Trophoblast cell (in vitro differentiated cells and primary cell): Measurements from ENCODE around the gene IFI27.

ENCODE experiments used
- DNase-seq, 2 donors: peaks; one replicate each; pipeline ENCODE4 v3.0.0-alpha.2; 2016
- H2AFZ ChIP-seq: 2 replicates; pipeline ENCODE4 v1.6.1; 2013; ENCODE audit warnings: low read length, moderate library complexity, mild to moderate bottlenecking; ENCODE audit not compliant: insufficient read depth, poor library complexity
- H2AK5ac ChIP-seq: 2 replicates; pipeline ENCODE4 v1.6.1; 2013; ENCODE audit warnings: mild to moderate bottlenecking, low read length
- H2BK120ac ChIP-seq: 2 replicates; pipeline ENCODE4 v1.6.1; 2013; ENCODE audit warnings: low read length, mild to moderate bottlenecking, moderate library complexity; ENCODE audit not compliant: insufficient read depth, poor library complexity
- H2BK12ac ChIP-seq: 2 replicates; pipeline ENCODE4 v1.6.1; 2013; ENCODE audit warnings: mild to moderate bottlenecking, low read length, moderate library complexity
- H2BK5ac ChIP-seq: 2 replicates; pipeline ENCODE4 v1.6.1; 2013; ENCODE audit warnings: low read length, low read depth, moderate library complexity, mild to moderate bottlenecking; ENCODE audit not compliant: poor library complexity
- H3K14ac ChIP-seq: 2 replicates; pipeline ENCODE4 v1.6.1; 2013; ENCODE audit warnings: mild to moderate bottlenecking, low read length
- H3K18ac ChIP-seq: 2 replicates; pipeline ENCODE4 v1.6.1; 2013; ENCODE audit warnings: mild to moderate bottlenecking, low read length
- H3K23ac ChIP-seq: 2 replicates; pipeline ENCODE4 v1.6.1; 2013; ENCODE audit warnings: low read length
- H3K27ac ChIP-seq: 2 replicates; pipeline ENCODE4 v1.5.1; 2013; ENCODE audit warnings: low read depth, mild to moderate bottlenecking, inconsistent platforms, low read length, moderate library complexity
- H3K27me3 ChIP-seq: 2 replicates; pipeline ENCODE4 v1.6.1; 2013; ENCODE audit warnings: inconsistent platforms, mild to moderate bottlenecking, low read length, moderate library complexity; ENCODE audit not compliant: insufficient read depth
- H3K36me3 ChIP-seq, 2 experiments: 1 replicate in 1 of 2; 2 replicates in 1 of 2; pipeline ENCODE4 v1.6.1; 2013; ENCODE audit warnings: low read length in 2 of 2, mild to moderate bottlenecking in 2 of 2, moderate library complexity in 1 of 2; ENCODE audit not compliant: insufficient read depth in 2 of 2, control insufficient read depth in 1 of 2
- H3K4ac ChIP-seq: 2 replicates; pipeline ENCODE4 v1.6.1; 2013; ENCODE audit warnings: low read depth, mild to moderate bottlenecking, low read length, moderate library complexity
- H3K4me1 ChIP-seq, 2 experiments: 1 replicate in 1 of 2; 2 replicates in 1 of 2; pipeline ENCODE4 v1.6.1; 2013; ENCODE audit warnings: low read length in 2 of 2, mild to moderate bottlenecking in 2 of 2, moderate library complexity in 1 of 2; ENCODE audit not compliant: insufficient read depth in 2 of 2, control insufficient read depth in 1 of 2
- H3K4me2 ChIP-seq: 2 replicates; pipeline ENCODE4 v1.6.1; 2013; ENCODE audit warnings: inconsistent platforms, mild to moderate bottlenecking, low read length, moderate library complexity
- H3K4me3 ChIP-seq: 2 replicates; pipeline ENCODE4 v1.5.1; 2013; ENCODE audit warnings: mild to moderate bottlenecking, low read depth, low read length, inconsistent platforms
- H3K79me1 ChIP-seq: one replicate; pipeline ENCODE4 v1.6.1; 2013; ENCODE audit warnings: low read length
- H3K79me2 ChIP-seq: 2 replicates; pipeline ENCODE4 v1.6.1; 2013; ENCODE audit warnings: low read length, mild to moderate bottlenecking; ENCODE audit not compliant: control insufficient read depth, insufficient read depth, poor library complexity
- H3K9ac ChIP-seq: 2 replicates; pipeline ENCODE4 v1.6.1; 2013; ENCODE audit warnings: mild to moderate bottlenecking, low read length
- H3K9me3 ChIP-seq: 2 replicates; pipeline ENCODE4 v1.6.1; 2013; ENCODE audit warnings: low read depth, mild to moderate bottlenecking, control low read depth, inconsistent platforms, low read length; ENCODE audit not compliant: insufficient read depth
- H4K12ac ChIP-seq: 2 replicates; pipeline ENCODE4 v1.6.1; 2013; ENCODE audit warnings: low read depth, mild to moderate bottlenecking, low read length, moderate library complexity
- H4K8ac ChIP-seq: 2 replicates; pipeline ENCODE4 v1.6.1; 2013; ENCODE audit warnings: low read depth, mild to moderate bottlenecking, low read length, moderate library complexity
- H4K91ac ChIP-seq: one replicate; pipeline ENCODE4 v1.6.1; 2013; ENCODE audit warnings: low read depth, mild to moderate bottlenecking, low read length, moderate library complexity
- WGBS: extraction: QIAGEN DNeasy Blood & Tissue Kit; methylation state at CpG from one replicate; pipeline ENCODE4 v1.1.7; 2013; ENCODE audit warnings: missing lambda C conversion rate; ENCODE audit not compliant: insufficient read length, insufficient coverage; ENCODE audit errors: extremely low coverage; 5-methylcytosine and 5-hydroxymethylcytosine counted together

The IFI27 gene

DNA sequence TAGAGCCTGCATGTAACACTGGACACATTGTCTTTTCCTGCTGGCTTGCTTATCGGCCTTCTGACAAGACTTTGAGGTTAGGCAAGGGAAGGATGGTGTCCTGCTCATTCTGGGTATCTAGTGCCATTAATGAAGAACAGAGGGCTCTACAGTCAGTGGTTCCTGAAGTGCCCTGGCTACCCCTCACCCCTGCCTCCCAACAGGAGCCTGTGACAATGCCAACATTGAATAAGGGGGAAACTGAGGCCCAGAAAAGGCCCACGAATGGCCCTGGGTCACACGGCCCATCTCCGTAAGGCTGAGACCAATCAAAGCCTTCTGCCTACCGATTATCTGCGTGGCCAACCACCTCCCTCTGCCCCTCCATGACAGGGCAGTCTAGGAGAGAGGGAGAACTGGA lies 16.8 kb downstream of the IFI27 start:
- Histone ChIP-seq H2BK120ac (no peak overlapping the region), H4K12ac (no peak overlapping the region), H3K4me2 (no peak overlapping the region), H3K27me3 (no peaks in the 10 kb centered on the region), H3K4me1 (no peaks in the 10 kb centered on the region), H3K27ac (no peak overlapping the region), H2AFZ (no peak overlapping the region), H2BK12ac (no peak overlapping the region), H3K9ac (no peak overlapping the region), H4K8ac (no peak overlapping the region), H3K18ac (no peak overlapping the region), H3K36me3 (no peaks in the 10 kb centered on the region), H3K79me1 (no peaks in the 10 kb centered on the region), H3K23ac (no peak overlapping the region), H2BK5ac (no peak overlapping the region), H3K79me2 (no peaks in the 10 kb centered on the region), H3K9me3 (no peaks in the 10 kb centered on the region), H3K14ac (no peak overlapping the region), H2AK5ac (no peak overlapping the region), H3K4me3 (no peak overlapping the region), H4K91ac (no peak overlapping the region), H3K4ac (no peak overlapping the region)
- WGBS = no CpG with 5 or more reads among the region's 6 CpGs
- DNase-seq = no peak

DNA sequence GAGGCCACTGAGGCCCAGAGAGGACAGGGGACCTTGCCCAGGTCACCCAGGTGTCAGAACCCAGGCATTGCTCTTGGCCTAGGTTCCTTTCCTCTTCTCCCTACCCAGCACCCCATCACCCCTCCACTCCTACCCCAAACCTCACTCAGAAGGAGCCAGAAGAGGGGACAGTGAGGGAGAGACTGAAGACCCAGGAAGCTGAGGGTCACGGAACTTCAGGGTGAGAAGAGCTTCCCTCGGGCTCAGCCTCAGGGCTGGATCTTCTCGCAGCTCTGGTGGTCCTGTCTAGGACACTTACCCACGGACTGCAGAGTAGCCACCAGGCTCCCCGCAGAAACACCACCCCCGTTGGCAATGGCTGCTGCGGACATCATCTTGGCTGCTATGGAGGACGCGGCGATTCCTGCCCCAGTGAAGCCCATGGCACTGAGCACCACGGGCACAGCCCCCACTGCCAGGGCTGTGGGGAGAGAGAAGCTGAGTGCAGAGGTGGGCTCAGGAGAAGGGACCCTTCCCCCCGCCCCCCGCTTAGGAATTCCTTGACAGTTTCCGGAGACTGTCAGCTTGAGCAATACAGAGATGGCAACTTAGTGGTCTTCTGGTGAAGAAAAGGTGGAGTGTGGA lies 17.8 kb downstream of the IFI27 start:
- no peak overlapping the region for H3K27ac ChIP-seq
- H3K14ac ChIP-seq = no peak overlapping the region
- H3K18ac ChIP-seq = no peak overlapping the region
- no peak overlapping the region for H3K4me3 ChIP-seq
- no peak for DNase-seq
- no peaks in the 10 kb centered on the region for H3K4me1 ChIP-seq
- no peaks in the 10 kb centered on the region for H3K79me1 ChIP-seq
- H3K4me2 ChIP-seq = no peak overlapping the region
- H4K91ac ChIP-seq = no peak overlapping the region
- no peak overlapping the region for H3K4ac ChIP-seq
- H3K36me3 ChIP-seq = no peaks in the 10 kb centered on the region
- no peak overlapping the region for H2BK120ac ChIP-seq
- WGBS = no CpG with 5 or more reads among the region's 14 CpGs
- H3K9me3 ChIP-seq = no peaks in the 10 kb centered on the region
- no peak overlapping the region for H2BK5ac ChIP-seq
- H3K23ac ChIP-seq = no peak overlapping the region
- no peak overlapping the region for H2AK5ac ChIP-seq
- H4K12ac ChIP-seq = no peak overlapping the region
- H3K79me2 ChIP-seq = no peaks in the 10 kb centered on the region
- H2BK12ac ChIP-seq = no peak overlapping the region
- no peak overlapping the region for H2AFZ ChIP-seq
- no peaks in the 10 kb centered on the region for H3K27me3 ChIP-seq
- H3K9ac ChIP-seq = no peak overlapping the region
- H4K8ac ChIP-seq = no peak overlapping the region

DNA sequence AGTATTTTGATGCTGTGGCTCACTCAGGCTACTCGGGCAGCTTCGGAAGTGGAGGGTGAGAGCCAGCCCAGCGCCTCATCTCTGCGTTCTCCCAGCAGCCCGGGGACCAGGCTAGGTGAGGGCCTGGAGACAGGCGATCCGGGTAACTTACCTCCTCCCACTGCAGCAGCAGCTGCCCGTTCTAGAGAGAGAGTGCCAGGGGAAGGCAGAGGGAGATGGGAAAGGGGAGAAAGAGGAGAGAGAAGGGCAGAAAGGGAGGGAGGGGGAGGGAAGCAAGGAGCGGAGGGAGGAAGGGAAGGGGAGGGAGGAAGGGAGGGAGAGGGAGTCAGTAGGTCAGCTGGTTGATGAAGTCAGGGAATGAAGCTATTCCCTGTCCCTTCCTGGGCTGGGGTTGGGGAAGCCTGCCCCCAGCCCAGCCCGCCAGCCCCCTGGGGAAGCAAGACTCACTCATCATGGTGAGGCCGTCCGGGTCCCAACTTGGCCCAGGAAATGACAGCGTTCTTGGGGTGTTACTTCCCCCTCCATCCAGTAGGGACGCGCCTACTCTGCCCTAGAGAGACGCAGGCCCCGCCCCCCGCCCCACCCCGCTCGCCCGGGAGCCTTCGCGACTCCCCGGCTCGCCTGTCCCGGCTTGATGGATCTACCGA lies 18.7 kb downstream of the IFI27 start, which contains the start of gene IFI27L2:
TSS of gene IFI27L2 (minus strand) at position 494 of the 647 bp plus-strand sequence. CDS start at position 454, 40 bp downstream.
- H3K27me3 ChIP-seq = no peaks in the 10 kb centered on the region
- peak within 1 kb of the TSS; percentile 7 for H2AFZ ChIP-seq
- H3K4me1 ChIP-seq = no peaks in the 10 kb centered on the region
- H3K27ac ChIP-seq = no peak within 1 kb of the TSS
- H3K23ac ChIP-seq = no peak within 1 kb of the TSS
- peak within 1 kb of the TSS; percentile 2 for H3K4me3 ChIP-seq
- H4K8ac ChIP-seq = peak within 1 kb of the TSS; percentile 5
- no peak within 1 kb of the TSS for H2BK5ac ChIP-seq
- H2AK5ac ChIP-seq = no peak within 1 kb of the TSS
- no peak within 1 kb of the TSS for H3K4ac ChIP-seq
- no peak within 1 kb of the TSS for H3K9ac ChIP-seq
- H3K4me2 ChIP-seq = peak within 1 kb of the TSS; percentile 80
- no peak within 1 kb of the TSS for H4K12ac ChIP-seq
- H3K14ac ChIP-seq = no peak within 1 kb of the TSS
- no peaks in the 10 kb centered on the region for H3K9me3 ChIP-seq
- H3K36me3 ChIP-seq = no peaks in the 10 kb centered on the region
- no peak within 1 kb of the TSS for H2BK12ac ChIP-seq
- H2BK120ac ChIP-seq = no peak within 1 kb of the TSS
- no peaks in the 10 kb centered on the region for H3K79me1 ChIP-seq
- no peak within 1 kb of the TSS for H4K91ac ChIP-seq
- no CpG with 5 or more reads among the region's 27 CpGs for WGBS
- DNase-seq = peak in 1 of 2 donors; percentile 17
- H3K18ac ChIP-seq = no peak within 1 kb of the TSS
- H3K79me2 ChIP-seq = no peaks in the 10 kb centered on the region

DNA sequence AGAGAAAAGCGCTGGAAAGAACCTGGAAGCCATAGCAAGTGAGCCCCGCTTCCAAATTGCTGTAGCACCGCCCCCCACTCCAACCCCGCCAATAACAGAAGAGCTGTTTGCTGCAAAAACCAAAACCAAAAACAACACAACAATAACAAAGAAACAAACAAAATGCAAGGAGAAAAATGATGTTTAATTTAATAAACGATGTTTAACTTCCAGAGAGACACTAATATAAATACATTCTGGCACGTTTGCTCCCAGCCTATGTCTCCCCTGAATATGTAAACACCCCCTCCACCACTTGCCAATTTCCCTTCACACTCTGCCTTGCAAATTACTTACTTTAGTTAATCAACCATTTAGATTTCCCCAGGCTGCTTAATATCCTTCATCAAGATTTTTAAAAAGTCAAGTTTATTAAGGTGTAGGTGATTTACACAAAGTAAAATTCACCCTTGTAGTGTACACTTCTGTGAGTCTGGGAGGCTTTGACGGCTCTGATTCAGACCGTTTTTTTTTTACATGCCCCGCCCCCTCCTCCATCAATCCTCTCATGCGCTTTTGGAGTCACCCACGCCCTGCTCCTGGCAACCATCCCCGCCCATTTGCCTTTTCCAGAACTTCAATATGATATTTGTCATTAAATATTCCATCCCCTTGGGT lies 19.4 kb downstream of the IFI27 start:
- Histone ChIP-seq H3K4me2 (peak overlapping the region; percentile 80), H4K12ac (no peak overlapping the region), H3K27me3 (no peaks in the 10 kb centered on the region), H2BK12ac (no peak overlapping the region), H4K8ac (no peak overlapping the region), H3K36me3 (no peaks in the 10 kb centered on the region), H3K23ac (no peak overlapping the region), H3K27ac (no peak overlapping the region), H3K9me3 (no peaks in the 10 kb centered on the region), H3K79me2 (no peaks in the 10 kb centered on the region), H3K14ac (no peak overlapping the region), H3K4me1 (no peaks in the 10 kb centered on the region), H2AFZ (no peak overlapping the region), H4K91ac (no peak overlapping the region), H2AK5ac (no peak overlapping the region), H3K4me3 (no peak overlapping the region), H3K4ac (no peak overlapping the region), H2BK120ac (no peak overlapping the region), H3K18ac (no peak overlapping the region), H3K9ac (no peak overlapping the region), H2BK5ac (no peak overlapping the region), H3K79me1 (no peaks in the 10 kb centered on the region)
- no CpG with 5 or more reads among the region's 12 CpGs for WGBS
- DNase-seq = peak in 1 of 2 donors; percentile 29
